Retinal pigment epithelial cell (primary cell): ENCODE data around the gene CEP83.

Source experiments
- DNase-seq: peaks from one replicate; pipeline ENCODE4 v3.0.0-alpha.2; 2010; ENCODE audit warnings: low read depth
- H3K4me3 ChIP-seq: 2 replicates; pipeline ENCODE4 v1.5.1; 2011; ENCODE audit warnings: mild to moderate bottlenecking, low read length, control low read depth, moderate library complexity
- TF ChIP-seq, protein P1 (sequence below): conservative IDR thresholded peaks from 2 replicates; pipeline ENCODE4 v1.5.1; 2011; ENCODE audit warnings: low read depth, low read length, control low read depth, inconsistent platforms

CEP83 gene

DNA sequence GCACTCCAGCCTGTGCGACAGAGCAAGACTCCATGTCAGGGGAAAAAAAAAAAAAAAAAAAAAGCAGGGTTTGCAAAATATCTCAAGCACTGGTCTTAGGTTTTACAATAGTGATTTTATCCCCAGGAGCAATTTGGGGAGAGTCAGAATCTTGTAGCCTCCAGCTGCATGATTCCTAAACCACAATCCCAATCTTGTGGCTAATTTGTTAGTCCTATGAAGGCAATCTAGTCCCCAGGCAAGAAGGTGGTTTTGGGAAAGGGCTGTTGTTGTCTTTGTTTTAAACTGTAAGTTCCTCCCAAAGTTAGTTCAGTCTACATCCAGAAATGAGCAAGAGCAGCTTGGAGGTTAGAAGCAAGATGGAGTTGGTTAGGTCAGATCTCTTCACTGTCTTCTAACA is 175.6 kb downstream of the CEP83 start:
- TF ChIP-seq, protein P1, sequence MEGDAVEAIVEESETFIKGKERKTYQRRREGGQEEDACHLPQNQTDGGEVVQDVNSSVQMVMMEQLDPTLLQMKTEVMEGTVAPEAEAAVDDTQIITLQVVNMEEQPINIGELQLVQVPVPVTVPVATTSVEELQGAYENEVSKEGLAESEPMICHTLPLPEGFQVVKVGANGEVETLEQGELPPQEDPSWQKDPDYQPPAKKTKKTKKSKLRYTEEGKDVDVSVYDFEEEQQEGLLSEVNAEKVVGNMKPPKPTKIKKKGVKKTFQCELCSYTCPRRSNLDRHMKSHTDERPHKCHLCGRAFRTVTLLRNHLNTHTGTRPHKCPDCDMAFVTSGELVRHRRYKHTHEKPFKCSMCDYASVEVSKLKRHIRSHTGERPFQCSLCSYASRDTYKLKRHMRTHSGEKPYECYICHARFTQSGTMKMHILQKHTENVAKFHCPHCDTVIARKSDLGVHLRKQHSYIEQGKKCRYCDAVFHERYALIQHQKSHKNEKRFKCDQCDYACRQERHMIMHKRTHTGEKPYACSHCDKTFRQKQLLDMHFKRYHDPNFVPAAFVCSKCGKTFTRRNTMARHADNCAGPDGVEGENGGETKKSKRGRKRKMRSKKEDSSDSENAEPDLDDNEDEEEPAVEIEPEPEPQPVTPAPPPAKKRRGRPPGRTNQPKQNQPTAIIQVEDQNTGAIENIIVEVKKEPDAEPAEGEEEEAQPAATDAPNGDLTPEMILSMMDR, result no peak
- H3K4me3 ChIP-seq, result no peak overlapping the region
- DNase-seq, result no peak

DNA sequence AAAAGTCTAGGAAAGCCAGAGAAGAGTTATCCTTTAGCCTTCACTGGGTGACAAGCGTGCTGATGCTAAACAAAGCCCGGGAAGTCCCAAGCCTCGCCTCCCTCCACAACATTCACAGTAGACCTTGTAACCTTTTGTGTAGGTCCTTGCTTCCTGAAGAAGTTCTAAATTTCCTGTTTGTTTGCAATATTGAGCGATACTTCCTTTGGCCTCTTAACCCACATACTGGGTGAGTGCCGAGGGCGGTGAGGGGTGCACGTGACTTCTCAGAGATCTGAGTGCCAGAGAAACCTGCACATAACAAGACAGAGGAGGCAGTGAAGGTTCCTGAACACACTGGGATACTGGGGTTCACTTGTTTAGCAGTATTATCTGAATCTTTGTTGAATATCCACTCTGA is 177.0 kb downstream of the CEP83 start:
- no peak overlapping the region for H3K4me3 ChIP-seq
- DNase-seq, result no peak
- TF ChIP-seq, protein P1, result no peak

DNA sequence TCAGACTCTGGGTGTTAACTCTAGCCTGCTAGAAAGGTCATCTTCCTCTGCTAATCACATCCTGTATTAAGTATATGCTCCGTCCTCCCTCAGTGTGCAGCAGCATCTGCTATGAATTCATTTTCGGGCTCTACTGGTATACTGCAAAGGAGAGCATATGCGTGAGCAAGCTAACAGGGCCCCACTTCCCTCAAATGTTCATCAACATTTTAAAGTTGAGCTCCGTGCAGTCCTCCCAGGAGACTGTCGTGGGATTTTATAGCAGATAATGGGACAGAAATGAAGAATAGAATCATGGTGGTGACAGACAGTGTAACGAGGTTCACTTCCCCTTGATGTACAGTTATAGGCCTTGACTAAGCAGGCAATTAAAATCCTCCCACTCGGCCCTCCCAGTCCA is 179.6 kb downstream of the CEP83 start:
- no peak for DNase-seq
- TF ChIP-seq, protein P1, result no peak
- H3K4me3 ChIP-seq, result no peak overlapping the region

DNA sequence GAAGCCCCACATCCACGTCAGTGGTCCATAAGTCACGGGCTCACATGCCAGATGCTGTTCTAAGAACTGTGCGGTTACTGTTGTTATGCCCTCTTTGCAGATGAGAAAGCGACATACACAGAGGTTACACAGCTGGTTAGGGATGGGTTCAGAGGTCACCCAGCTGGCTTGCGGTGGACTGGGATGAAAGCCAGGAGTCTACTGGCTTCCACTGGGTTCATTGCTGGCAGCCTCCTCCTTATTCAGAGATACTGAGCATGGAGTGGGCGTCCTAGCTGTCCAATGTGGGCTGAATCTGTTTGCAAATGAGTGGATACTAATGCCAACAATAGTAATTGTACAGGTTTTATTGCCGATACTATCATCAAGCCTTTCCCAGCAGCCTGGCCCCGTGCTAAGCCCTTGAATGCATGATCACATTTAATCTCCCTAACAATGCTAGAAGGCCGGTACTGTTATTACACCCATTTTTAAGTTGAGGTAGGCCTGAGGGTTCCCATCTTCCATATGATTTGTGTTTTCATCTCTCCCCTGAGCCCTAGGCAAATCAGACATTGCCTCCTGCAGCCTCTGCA is 182.2 kb downstream of the CEP83 start:
- DNase-seq, result no peak
- no peak overlapping the region for H3K4me3 ChIP-seq

DNA sequence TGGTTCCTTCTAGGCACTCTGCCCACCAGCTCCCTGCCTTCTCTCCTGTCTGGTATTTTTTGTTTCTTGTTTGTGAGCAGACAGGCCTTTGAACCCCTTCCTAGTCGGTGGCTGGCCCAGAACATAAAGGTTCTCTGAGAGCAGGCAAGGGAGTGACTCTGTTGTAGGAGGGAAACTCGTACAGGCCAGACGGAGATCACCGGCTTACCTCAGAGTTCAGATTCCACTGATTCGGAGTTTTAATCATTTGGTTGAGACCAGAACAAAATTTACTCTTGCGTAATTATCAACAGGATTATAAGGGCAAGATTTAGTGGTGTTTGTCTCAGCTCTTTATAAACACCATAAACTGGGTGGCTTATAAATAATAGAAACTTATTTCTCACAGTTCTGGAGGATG is 182.9 kb downstream of the CEP83 start:
- no peak overlapping the region for H3K4me3 ChIP-seq
- TF ChIP-seq, protein P1, result no peak
- DNase-seq, result no peak

More for the DNA sequence above, 182.2 kb downstream of the CEP83 start:
- TF ChIP-seq, protein P1, result no peak

DNA sequence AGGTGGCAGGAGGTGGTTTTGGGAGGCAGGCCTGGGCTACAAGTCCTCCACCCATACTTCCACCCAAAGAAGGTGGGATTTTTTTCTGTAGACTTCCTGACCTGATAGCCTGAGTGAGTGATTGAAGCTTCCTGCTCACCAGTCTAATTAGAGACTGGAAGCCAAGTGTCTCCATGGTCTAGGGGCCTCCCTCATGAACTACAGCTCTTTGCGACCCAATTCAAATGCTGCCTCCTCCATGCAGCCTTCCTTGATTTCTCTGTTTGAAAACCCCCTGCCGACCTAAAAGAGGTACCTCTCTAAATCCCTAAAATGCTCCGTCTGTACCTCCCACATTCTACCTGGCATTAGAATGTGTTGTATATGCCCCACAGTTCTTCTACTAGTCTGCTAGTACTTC is 186.4 kb downstream of the CEP83 start:
- DNase-seq, result no peak
- TF ChIP-seq, protein P1, result no peak
- H3K4me3 ChIP-seq, result no peak overlapping the region

DNA sequence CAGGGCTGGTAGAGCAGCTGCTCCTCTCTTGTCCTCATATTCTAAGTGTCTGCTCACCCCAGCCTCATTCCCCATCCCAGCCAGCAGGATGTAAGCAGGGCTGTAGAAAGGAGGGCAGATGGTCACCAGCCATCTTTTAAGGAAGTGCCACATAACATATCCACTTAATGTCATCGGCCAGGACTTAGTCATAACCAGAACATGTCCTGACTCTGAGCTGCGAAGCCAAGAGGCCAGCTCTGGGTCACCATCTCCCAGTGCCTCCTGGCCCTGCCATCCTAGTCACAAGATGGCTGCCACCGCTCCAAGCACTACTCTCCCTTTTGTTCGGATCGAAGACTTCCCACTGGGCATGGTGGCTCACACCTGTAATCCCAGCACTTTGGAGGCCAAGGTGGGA is 187.4 kb downstream of the CEP83 start:
- no peak for DNase-seq
- no peak overlapping the region for H3K4me3 ChIP-seq
- TF ChIP-seq, protein P1, result no peak
